ENCODE results near the gene TEX26.

The TEX26 gene

DNA sequence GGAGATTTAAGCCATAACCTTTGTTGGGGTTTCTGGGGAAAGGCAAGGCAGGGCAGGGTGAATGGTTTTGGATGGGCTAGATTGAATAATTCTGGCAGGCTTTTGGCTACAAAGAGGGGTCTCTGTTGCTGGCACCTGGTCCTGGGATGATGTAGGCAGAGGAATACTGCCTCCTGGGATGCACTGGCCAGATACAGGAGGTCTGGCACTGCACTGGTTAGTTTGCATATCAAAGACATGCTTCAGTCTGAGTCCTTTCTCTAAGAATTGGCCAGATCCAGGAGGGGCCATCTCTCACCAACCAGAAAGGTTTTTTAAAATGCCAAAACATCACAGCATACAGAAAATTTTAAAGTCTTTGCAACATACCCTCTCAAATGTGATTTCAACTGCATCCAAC lies 34.4 kb upstream of the TEX26 start:
- no peak for DNase-seq (ENCODE audit: low read depth)
- H3K4me3 ChIP-seq (ENCODE audit: low read depth, low read length) = no peak overlapping the region
- TF ChIP-seq, protein P1, sequence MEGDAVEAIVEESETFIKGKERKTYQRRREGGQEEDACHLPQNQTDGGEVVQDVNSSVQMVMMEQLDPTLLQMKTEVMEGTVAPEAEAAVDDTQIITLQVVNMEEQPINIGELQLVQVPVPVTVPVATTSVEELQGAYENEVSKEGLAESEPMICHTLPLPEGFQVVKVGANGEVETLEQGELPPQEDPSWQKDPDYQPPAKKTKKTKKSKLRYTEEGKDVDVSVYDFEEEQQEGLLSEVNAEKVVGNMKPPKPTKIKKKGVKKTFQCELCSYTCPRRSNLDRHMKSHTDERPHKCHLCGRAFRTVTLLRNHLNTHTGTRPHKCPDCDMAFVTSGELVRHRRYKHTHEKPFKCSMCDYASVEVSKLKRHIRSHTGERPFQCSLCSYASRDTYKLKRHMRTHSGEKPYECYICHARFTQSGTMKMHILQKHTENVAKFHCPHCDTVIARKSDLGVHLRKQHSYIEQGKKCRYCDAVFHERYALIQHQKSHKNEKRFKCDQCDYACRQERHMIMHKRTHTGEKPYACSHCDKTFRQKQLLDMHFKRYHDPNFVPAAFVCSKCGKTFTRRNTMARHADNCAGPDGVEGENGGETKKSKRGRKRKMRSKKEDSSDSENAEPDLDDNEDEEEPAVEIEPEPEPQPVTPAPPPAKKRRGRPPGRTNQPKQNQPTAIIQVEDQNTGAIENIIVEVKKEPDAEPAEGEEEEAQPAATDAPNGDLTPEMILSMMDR (IDR thresholded peaks at IDR 0.05; ENCODE audit: low read depth, low read length, missing control alignments) = no peak

DNA sequence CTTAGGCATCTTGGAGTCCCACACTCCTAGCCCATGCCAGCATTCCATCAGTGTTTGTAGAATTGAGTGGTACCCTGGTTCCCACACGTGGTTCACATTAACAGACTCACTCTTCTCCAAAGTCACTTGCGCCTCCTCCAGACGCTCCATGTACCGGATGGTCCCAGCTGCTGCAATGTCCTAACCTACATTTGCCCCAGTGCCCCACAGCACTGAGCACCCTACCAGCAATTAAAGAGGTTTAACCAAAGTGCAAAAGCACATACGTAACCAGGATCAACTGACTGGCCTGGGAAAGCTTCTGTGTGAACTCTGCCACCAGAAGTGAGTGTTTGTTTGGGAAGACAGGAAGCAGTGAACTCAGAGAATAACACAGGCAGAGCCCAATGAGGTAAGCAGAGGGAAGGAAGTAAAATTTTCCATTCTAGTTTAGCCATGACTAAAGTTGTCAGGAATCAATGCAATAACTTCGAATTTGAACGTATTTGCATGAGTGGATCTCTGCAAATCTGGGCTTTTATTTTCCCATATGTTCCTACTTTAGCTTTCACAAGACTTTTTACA lies 33.7 kb upstream of the TEX26 start:
- TF ChIP-seq, protein P1 (IDR thresholded peaks at IDR 0.05; ENCODE audit: low read depth, low read length, missing control alignments) = no peak
- no peak overlapping the region for H3K4me3 ChIP-seq (ENCODE audit: low read depth, low read length)
- DNase-seq (ENCODE audit: low read depth) = no peak

DNA sequence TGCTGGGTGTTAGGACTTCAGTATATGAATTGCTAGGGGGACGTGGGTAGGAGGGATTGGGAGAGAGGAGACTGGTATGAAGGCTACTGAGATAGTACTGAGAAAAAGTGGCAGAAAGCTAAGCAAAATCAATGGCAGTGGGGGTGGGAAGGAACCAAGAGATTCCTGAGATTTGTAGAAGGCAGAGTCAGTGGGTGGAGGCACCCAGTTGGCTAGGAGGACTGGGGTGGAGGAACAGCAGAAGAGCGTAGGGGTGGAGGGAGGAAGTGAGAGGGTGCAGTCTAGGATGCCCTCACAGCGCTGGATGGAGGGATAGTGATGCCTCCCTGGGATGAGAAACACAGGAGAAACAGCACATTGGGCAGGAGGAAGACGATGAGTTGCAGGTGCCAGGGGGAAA lies 32.0 kb upstream of the TEX26 start:
- TF ChIP-seq, protein P1 (IDR thresholded peaks at IDR 0.05; ENCODE audit: low read depth, low read length, missing control alignments) = no peak
- no peak overlapping the region for H3K4me3 ChIP-seq (ENCODE audit: low read depth, low read length)
- DNase-seq (ENCODE audit: low read depth) = no peak

DNA sequence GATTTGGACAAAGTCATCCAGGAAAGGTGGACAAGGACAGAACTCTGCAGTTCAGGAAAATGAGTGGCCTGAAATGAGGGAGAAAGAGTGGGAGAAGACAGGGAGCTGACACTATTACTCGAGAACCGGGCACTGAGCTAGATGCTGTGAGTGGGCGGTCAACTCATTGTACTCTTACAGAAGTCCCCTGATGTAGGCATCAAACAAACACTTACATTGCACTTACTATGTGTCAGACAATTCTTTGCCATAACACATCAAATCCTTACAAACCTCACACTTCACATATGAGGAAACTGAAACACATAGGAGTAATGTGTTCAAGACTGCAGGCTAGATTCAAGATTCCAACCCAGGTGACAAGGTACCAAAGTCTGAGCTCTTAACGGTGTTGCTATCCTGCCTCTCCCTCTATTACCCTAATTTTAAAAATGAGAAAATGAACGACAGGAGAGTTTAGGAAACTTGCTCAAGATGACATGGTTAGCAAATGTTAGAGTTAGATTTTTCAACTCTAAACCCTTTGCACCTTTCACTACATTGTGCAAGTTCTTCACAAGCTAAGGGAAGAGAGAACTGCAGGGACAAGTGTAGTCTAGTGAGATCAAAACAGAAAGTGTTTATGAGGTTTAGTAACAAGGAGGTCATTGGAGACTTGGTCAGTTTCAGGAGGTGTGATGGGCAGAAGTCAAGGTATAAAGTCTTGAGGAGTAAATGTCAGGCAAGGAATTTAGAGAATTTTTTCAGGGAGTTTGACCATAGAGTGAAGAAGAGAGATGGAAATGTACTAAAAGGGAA lies 31.3 kb upstream of the TEX26 start:
- no peak overlapping the region for H3K4me3 ChIP-seq (ENCODE audit: low read depth, low read length)
- TF ChIP-seq, protein P1 (IDR thresholded peaks at IDR 0.05; ENCODE audit: low read depth, low read length, missing control alignments) = no peak
- no peak for DNase-seq (ENCODE audit: low read depth)

DNA sequence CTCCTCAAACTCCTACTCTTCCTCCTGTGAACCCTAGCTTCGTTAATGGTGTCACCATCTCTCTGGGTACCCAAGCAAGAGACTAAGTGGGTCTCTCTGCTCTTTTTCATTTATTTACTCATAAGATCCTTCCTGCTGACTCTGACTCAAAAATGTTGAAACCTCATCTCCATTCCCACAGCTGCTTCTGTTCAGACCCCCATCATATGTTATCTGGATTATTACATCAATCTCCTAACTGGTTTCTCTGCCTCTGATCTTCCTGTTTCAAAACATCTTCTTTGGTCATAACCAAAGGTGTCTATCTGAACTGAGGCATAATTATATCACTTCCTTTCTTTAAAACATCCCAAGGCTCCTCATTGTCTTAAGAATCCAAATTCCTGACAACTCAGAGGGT lies 28.4 kb upstream of the TEX26 start:
- DNase-seq (ENCODE audit: low read depth) = no peak
- TF ChIP-seq, protein P1 (IDR thresholded peaks at IDR 0.05; ENCODE audit: low read depth, low read length, missing control alignments) = no peak
- no peak overlapping the region for H3K4me3 ChIP-seq (ENCODE audit: low read depth, low read length)

DNA sequence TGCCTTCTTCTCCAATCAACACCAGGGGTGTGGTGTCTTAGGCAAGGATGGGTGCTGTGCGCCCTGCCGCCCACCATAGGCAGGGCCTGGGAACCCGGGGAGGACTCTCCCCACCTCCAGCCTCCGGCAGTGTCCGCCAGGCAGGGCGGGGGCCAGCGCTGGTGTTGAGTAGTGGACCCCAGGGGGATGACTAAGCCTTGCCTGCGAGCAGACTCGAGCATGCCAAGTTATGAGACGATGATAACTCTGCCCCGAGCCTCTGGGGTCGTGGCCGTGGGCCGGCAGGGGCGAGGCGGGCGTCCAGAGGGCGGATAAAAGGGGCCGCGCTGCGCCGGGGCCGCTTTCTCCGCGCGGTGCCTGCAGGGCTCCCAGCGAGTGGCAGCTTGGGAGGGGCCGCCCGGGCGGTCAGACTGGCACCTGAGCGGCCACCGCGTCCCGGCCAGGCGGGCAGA lies 26.5 kb upstream of the TEX26 start, which contains the start of gene MEDAG:
Gene MEDAG, plus strand, starts transcription at position 340 of the 452 bp plus-strand sequence. CDS start 245 bp downstream, outside the sequence.
- H3K4me3 ChIP-seq (ENCODE audit: low read depth, low read length) = no peak within 1 kb of the TSS

More for the DNA sequence above, 26.5 kb upstream of the TEX26 start, which contains the start of gene MEDAG:
- no peak for DNase-seq (ENCODE audit: low read depth)
- TF ChIP-seq, protein P1 (IDR thresholded peaks at IDR 0.05; ENCODE audit: low read depth, low read length, missing control alignments) = no peak
